SH-SY5Y (cell line): Measurements from ENCODE around the gene IER3.

ENCODE experiments used
- GATA2 ChIP-seq: IDR thresholded peaks from 2 replicates; pipeline ENCODE4 v1.6.1; 2011; ENCODE audit warnings: mild to moderate bottlenecking, low read depth, low read length
- GATA3 ChIP-seq: IDR thresholded peaks from 2 replicates; pipeline ENCODE4 v1.6.1; 2011; ENCODE audit warnings: low read depth, mild to moderate bottlenecking, low read length, moderate library complexity

- TF ChIP-seq GATA3 = no peak
- TF ChIP-seq GATA2 = no peak
Measured at GRCh38 chr6:30744054-30744805, at the start of gene IER3.
